HG02840 (cell line): ENCODE data around the gene SLC37A1.
A peak's percentile ranks its signal among the peaks of the same experiment; 100 is the strongest.

ENCODE experiments used
- ATAC-seq: cut with Tn5 transposase; IDR thresholded peaks from one replicate; pipeline ENCODE4 v1.9.1; 2021; ENCODE audit warnings: mild to moderate bottlenecking, moderate library complexity, moderate number of reproducible peaks; ENCODE audit not compliant: unreplicated experiment, low FRiP score

SLC37A1 gene

DNA sequence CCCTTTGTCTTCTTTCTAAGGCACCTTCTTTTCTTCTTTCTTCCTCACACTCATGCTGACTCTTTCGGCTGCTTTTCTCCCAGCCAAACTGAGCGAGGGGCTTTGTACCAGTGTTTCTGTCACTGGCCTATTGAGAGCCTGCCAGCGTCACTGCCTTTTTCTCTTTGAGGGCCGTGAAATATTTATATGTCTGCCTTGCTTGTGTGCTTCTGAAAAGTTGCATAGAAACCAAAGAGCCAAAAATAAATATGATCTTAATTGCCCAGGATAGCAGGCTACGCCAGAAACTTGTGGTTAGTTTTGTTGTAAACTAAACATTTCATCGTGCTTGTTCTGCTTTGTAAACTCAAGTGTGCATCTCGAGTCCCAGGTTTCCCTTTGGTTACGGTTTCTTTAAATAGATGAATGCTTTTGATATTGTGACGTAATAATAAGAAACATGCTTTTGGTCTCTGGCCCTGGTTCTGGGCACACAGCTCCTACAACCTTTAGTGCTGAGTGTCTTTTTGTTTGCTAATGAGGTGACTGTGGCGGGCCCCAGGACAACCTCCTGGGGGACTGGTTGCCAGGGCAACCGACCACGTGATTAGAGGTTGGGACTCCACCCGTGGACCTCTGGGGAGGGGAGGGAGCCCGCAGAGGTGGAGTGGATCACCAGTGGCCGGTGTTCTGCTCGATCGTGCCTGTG lies 10.8 kb downstream of the SLC37A1 start:
- ATAC-seq = peak; percentile 72

DNA sequence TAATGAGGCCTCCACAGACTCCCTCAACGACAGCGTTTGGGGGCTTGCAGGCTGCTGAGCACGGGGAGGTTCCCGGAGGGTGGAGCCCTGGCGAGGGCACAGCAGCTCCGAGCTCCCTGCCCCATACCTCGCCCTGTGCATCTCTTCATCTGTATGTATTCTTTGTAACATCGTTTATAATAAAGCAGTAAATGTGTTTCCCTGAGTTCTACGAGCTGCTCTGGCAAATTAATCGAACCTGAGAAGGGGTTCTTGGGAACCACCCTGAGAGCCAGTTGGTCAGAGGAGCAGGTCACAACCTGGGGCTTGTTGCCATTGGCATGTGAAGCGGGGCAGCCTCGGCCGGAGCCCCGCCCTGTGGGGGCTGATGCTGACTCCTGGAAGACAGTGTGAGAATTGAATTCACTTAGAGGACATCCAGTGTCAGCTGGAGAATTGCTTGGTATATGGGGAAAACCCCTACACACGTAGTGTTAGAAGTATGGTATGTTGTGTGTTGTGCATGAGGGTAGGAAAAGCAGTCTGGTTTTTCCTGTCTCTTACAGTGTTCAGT lies 11.5 kb downstream of the SLC37A1 start:
- ATAC-seq = peak; percentile 30

- ATAC-seq = no peak
Observed at GRCh38 chr21:42525676-42526378, 12.2 kb downstream of the SLC37A1 start.

GRCh38 chr21:42526379-42526727 lies 12.7 kb downstream of the SLC37A1 start:
- no peak for ATAC-seq

GRCh38 chr21:42527127-42527488 lies 13.5 kb downstream of the SLC37A1 start:
- no peak for ATAC-seq

- ATAC-seq = no peak
Observed at GRCh38 chr21:42527489-42528158, 14.0 kb downstream of the SLC37A1 start.

- ATAC-seq = no peak
Observed at GRCh38 chr21:42530167-42530518, 16.5 kb downstream of the SLC37A1 start.

GRCh38 chr21:42531771-42532170 lies 18.1 kb downstream of the SLC37A1 start:
- ATAC-seq = no peak

GRCh38 chr21:42532466-42533181 lies 19.0 kb downstream of the SLC37A1 start:
- ATAC-seq = no peak

- no peak for ATAC-seq
Observed at GRCh38 chr21:42533306-42533962, 19.8 kb downstream of the SLC37A1 start.

- no peak for ATAC-seq
Observed at GRCh38 chr21:42533963-42534355, 20.3 kb downstream of the SLC37A1 start.

GRCh38 chr21:42534421-42535378 lies 21.0 kb downstream of the SLC37A1 start:
- ATAC-seq = no peak

- no peak for ATAC-seq
Observed at GRCh38 chr21:42535602-42536171, 22.0 kb downstream of the SLC37A1 start.

GRCh38 chr21:42536601-42537000 lies 22.9 kb downstream of the SLC37A1 start:
- ATAC-seq = no peak

DNA sequence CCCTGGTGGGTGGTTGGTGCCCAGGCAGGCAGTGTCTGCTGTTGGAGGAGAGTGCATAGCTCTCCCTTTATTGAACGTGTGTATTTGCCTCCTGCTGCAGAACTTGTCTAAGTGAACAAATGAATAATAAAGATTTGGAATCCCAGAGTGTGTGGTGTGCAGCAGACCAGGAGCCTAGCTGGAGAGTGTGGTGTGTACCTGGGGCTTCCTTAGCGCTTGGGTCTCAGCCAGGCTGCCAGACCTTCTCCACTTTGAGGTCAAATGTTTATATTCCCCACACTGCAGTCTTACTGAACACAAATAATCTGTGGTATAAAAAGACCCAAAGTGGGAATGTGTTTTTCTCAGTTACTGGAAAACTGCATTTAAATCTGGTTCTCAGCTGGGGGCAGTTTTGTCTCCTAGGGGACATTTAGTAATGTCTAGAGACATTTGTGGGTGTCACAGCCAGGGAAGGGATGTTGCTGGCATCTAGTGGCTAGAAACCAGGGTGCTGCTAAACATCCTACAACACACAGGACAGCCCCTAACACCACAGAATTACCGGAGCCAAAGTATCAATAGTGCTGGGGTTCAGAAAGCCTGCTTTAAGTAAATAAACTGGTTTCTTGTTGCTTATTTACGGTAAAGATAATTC lies 23.6 kb downstream of the SLC37A1 start:
- ATAC-seq = no peak

DNA sequence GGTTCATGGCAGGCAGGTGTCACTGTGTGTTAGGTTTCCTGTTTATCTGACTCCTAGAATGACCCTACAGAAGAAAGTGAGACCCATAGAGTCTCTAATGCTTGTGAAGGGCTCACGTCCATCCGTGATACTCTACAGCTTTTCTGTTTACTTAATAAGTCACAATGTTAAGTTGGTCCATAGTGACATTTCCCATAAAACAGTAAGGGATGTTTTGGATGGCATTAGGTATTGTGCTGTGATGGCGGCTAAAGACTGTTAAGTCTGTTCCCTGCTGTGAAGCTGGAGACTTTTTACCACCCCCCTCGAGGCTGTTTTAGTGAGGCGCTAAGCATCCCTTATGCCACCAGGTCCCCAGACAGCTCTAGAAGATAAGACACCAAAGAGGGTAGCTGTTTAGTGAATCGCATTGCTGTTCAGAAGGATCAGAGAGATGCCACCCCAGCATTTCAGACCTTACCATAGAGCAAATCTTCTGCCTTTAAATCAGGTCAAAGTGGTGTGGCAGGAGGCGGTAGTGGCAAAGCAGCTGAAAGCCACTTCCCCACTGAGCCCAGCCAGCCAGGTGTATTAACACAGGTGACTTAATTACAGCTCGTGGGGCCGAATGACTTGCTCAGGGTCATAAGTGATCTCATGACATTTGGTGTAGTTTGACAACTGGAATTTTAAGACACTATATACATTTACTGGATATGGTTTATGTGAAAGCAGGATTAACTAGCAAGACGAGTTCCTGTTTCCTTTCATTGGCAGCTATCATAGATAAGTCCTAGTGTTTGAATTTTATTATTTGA lies 25.0 kb downstream of the SLC37A1 start:
- ATAC-seq = no peak

DNA sequence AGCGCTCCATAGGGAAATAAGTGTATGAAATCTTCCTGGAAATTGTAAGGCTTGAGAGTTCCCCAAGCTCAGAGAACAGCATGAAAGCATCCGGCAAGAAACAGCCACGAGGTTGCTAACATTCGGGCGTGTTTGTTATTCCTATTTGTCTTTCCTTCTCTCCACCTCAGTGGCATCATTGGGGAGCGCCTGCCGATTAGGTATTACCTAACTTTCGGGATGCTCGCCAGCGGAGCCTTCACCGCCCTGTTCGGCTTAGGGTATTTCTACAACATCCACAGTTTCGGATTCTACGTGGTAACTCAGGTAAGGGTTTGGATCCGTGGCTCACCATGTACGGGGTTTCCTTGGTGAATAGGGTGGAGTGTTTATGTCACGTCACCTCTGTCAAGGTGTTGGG lies 25.7 kb downstream of the SLC37A1 start:
- no peak for ATAC-seq

GRCh38 chr21:42539931-42540343 lies 26.3 kb downstream of the SLC37A1 start:
- no peak for ATAC-seq
